Activated CD8-positive, alpha-beta memory T cell treated with anti-CD3 and anti-CD28 coated beads, Interleukin-2, amount 50 U/mL, for 4 hours (primary cell): ENCODE data around the gene SUSD3.

Source experiments
- DNase-seq: peaks from one replicate; pipeline ENCODE4 v3.0.0-alpha.2; 2020

SUSD3 gene

DNA sequence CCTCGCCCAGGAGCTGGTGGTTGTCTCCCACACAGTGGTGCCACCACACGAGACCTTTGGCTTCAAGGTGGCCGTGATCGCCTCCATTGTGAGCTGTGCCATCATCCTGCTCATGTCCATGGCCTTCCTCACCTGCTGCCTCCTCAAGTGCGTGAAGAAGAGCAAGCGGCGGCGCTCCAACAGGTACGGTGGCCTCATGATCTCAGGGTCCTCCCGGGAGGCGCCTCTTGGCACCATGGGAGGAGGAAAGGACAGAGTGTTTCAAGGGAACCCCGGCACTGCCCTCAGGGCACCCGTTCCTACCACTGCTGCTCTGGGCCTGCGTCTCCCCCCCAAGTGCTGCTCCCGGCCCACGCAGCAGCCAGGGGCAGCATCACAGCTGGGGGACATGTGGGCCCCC, 19.3 kb downstream of the SUSD3 start:
- DNase-seq, result no peak

DNA sequence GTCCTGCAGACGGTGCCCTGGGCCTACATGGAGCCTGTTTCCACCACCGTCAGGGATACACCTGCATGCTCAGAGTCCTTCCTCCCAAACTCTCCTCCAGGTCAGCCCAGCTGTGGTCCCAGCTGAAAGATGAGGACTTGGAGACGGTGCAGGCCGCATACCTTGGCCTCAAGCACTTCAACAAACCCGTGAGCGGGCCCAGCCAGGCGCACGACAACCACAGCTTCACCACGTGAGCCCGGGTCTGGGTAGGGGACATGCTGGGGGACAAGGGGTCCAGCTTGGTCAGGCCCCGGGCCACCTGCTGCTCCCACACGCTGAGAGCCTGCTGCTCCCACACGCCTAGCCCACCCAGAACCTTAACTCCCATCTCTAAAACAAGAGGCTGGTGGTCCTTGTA, 20.9 kb downstream of the SUSD3 start:
- no peak for DNase-seq

DNA sequence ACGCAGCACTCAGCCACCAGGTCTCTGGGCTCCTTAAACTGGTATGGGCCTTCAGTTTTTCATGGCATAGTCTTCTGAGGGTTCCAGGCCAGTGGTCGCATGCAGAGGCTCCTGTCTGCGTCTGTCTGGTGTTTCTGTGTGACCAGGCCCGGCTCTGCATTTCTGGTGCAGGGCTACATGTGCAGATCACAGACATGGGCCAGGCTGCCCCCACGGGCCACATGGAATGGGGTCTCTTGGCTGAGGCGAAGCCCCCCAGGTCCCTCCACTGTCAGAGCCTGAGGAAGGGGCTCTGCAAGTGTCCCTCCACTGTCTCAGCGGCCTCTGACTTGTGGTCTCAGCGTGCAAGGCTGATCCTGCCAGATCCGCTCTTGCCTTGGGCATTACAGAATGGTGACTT, 21.9 kb downstream of the SUSD3 start:
- no peak for DNase-seq

DNA sequence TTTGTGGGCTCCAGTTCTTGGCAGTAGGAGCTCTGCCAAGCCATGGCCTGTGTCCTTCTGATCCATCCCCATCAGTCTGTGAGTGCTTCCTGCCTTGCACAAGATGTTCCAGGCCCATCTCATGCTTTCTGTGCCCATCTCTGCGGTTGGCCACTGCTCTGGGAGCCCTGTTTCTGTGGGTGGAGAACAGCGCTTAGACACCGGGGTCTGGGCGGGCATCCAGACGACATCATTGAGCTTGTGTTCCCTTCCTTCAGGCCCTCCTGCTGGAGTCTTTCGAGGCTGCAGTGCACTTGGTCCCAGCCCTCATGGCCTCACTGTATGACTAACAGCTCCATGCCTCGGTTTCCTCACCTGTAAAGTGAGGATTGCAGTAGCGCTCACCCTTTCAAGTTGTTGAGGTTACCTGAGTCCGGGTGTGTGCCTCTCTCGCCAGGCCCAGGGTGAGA, 22.6 kb downstream of the SUSD3 start:
- no peak for DNase-seq

DNA sequence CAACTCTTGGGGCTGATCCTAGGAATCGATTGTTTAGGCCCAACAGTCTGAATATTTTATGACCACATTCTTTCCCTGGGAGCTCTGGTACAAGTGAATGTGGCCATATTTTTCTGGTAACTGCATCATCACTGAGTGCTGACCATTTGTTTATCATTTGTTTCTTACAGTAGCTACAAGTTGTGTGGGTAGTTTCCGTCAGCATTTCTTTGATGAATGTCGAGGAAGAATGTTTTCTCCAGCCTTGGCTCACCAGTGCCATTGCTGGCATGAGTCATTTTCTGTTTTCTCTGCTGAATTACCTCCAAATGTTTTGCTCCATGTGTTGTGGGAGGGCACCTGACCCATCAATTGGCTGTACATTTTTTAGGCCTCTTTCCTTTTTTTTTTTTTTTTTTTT, 23.4 kb downstream of the SUSD3 start:
- no peak for DNase-seq

DNA sequence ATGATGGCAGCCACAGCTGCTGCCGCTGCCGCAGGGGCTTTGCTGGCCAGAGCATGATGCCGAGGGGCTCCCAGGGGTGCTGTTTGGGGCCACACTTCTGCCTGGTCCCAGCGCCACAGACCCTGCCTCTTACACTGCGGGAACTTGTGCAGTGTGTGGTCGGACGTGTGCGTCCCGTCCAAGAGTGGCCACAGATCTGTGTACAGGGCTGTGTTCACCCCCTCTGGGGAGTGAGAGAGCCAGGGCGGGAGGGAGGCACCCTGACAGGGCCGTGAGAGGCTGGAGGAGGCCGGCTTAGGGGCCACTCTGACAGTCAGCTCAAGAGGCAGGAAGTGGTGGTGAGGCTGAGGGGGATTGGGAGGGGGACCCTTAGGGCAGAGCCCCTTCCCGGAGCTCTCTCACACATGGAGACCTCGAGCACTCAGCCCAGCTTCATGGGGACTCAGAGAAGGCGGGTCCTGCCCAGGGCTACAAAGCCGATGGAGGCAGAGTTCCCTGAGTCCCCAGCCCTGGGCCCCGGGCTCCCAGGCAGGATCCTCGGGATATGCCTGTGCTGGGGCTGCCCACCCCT, 24.4 kb downstream of the SUSD3 start:
- no peak for DNase-seq

DNA sequence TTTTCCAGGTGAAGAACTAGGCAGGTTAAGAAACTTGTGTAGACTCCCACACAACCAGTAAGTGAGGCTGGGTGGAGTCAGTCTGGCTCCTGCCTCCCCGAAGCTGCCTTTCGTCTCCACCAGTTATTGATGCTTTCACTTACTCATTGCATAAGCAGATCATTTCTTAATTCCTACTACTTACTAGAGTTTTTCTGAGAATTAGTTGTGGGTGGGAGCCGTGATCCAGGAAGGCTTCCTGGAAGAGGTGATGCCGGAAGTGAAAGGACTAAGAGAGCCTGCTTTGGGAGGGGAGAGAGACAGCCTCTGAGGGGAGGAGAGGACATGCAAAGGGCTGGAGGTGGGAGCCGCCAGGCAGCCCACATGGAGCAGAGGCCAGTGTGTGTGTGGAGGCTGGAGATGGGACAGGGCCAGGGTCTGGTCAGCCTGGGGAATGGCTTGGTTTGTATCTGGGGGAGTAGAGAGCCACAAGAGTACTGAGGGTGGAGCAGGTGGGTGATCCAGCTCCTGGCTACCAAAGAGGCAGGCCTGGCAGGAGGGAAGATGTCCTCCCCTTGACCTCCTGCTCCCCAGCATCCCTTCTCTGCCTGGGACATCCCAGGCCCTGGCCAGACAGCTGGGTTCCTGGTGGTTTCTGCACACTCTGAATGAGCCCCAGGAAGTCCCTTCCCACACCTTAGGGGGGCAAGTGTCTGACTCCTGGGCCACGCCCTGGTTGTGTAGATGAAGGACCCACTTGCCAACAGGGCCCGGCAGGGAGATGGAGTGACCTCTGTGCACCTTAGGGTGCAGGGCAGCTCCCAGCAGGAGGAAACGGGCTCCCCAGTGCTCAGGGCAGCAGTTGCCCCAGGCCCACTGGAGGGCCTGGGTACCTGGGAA, 25.3 kb downstream of the SUSD3 start:
- no peak for DNase-seq

DNA sequence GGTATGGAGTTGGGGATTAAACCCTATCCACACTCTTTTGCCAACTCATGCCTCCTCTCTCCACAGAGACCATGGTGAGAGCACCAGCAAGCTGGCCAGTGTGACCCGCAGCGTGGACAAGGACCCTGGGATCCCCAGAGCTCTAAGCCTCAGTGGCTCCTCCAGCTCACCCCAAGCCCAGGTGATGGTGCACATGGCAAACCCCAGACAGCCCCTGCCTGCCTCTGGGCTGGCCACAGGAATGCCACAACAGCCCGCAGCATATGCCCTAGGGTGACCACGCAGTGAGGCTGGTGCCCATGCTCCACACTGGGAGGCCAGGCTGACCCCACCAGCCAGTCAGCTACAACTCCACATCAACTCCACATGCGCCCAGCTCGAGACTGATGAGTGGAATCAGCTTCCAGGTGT, 26.0 kb downstream of the SUSD3 start:
- no peak for DNase-seq

DNA sequence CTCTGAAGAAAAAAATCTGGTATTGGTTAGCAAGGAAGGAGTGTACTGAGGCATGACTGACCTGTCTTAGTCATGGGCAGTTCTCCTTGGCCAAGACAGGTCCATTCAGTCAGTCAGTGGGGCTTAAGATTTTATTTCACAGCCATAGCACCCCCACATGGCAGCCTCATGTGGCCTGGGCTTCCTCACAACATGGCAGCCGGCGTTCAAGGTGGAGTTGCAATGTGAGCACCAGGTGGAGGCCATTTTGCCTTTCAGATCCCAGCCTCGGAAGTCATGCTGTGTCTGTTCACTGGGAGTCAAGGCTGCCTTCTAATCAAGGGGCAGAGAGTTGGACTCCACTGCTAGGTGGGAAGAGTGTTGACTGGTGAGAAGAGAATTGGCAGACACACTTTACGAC, 27.2 kb downstream of the SUSD3 start:
- DNase-seq, result no peak

DNA sequence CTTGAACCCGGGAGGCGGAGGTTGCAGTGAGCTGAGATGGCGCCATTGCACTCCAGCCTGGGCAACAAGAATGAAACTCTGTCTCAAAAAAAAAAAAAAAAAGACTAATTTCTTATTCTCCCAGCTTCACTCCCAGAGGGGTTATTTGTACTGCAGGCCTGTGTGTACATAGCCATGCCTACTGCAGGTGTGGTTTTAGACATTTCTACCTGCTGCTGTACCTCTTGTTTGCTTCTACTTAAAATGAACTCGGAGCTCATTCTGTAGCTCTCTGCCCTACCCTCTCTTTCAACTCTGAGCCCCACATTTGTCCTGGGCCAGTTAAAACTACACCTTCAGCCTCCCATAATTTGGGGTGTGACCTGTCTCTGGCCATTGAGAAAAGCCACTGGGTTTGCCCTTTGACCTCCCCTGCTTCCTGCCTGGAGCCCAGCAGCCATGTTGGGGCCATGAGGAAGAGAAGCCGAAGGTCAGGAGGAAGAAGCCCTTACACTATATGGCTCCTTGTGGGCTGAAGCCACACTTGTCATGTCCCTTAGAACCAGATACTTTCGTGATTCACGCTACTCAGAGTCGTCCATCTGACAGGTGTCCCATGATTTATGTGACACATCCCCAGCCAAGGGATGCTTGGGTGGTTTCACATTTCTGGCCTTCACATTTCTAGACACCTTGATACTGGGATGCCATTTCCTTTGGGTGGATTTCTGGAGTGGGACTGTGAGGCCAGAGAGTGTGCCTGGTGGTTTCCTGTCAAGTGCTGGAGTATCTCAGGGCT, 28.1 kb downstream of the SUSD3 start:
- no peak for DNase-seq

DNA sequence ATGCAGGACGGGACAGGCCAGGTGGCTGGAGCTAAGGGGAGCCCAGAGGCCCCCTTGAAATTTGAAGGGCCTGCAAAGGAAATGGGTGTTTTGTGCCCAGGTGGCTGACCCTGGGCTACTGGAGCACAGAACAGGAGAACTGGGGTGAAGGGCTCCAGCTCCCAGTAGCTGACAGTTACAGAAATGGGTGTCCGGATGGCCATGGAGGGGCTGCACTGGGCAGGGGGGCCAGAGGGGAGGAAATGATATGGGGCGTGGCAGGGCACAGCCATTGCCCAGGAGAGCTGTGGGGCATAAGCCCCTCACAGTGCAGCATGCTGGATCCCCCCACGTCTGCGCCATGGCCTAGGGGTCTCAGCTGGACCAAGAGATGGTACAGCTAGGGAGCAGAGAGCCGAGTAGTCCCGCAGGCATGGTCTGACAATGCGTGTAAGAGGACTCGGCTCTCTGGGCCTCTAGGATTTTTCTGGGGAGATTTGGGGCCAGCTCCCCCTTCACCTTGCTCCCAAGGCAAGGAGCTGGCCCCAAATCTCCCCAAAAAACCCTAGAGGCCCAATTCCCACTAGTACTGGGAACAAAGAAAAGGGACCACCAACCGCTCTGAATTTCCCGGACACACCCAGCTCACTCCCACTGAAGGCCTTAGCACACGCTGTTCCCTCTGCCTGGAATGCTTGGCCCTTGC, 29.6 kb downstream of the SUSD3 start:
- no peak for DNase-seq

DNA sequence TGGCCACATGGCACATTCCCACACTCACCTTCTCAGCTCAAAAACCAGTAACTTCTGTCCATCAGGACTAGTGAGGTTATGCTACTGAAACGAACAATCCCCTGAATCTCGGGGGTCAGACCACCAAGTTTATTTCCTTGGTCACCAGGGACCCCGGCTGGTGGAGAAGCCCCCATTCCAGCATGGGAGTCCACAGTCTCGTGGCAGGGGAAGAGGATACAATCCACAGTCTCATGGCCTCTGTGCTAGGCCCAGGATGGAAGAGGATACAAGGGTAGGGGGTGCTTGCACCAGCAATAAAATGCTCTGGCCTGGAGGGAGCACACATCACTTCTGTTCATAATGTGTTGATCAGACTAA, 30.1 kb downstream of the SUSD3 start:
- DNase-seq, result no peak

DNA sequence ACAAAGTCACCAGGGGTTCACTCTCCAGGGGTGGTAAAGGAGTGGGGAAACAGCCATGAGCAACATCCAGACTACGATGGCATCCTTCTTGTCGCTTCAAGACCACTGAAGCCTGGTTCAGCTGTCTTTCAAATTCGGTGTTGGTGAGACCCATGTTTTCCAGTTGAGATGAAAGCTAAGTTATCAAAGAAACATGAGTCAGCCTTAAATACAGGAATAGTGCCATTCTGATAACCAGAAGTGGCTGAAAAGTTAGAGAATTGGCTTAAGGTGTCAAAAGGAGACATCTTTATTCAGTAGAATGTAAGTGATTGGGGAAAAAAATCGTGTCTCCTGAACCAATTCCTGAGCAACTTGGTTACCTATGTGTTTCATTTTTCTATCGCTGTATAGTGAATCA, 30.5 kb downstream of the SUSD3 start:
- no peak for DNase-seq

DNA sequence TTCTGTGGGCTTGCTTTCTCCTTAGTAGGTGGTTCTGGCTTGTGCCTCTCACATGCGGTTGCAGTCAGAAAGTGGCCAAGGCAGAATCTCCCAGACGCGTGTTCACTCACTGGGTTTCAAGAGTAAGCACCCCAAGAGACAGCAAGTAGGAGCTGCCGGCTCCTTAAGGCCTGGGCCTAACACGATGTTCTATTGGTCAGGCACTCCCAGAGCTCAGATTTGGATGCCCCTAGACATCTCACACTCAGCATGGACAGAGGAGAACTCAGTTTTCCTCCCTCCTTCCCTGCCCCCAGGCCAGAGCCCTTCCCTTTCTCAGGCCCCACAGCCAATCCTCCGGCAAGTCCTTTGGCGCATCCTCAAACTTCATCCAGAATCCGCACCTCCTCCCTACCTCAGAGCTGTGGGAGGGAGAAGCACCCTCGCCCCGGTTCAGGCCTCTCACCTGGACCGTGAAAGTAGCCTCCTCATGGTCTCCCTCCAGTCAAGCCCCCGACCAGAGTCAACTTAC, 31.0 kb downstream of the SUSD3 start:
- DNase-seq, result no peak

DNA sequence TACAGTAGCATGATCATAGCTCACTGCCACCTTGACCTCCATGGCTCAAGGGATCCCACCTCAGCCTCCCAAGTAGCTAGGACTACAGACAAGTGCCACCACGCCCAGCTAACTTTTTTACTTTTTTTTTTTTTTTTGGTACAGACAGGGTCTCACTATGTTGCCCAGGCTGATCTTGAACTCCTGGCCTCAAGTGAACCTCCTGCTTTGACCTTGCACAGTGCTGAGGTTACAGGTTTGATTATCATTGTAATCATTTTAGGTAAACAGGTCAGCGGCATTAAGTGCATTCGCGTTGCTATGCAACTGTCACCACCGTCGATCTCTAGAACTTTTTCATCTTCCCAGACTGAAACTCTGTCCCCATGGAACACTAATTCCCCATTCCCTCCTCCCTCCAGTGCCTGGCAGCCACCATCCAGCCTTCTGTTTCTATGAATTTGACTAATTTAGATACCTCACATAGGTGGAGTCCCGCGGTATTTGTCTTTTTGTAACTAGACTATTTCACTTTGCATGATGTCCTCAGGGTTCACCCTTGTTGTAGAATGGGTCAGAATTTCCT, 31.7 kb downstream of the SUSD3 start:
- no peak for DNase-seq

DNA sequence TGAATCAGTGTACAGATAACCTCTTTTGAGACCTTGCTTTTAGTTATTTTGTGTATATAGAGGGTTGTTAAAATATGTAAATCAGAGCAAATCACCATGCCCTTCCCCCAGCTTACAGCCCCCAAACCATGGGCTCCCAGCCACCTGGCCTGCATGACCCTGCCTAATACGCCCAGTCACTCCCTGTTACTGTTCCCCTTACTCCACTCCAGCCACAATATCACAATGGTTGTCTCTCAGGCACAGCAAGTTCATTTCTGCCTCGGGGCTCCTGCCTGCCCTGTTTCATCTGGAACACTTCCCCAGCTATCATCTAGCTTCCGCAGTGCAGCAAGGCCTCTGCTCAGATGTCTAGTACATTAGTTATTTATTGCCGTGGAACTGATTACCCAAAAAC, 32.6 kb downstream of the SUSD3 start:
- DNase-seq, result no peak

DNA sequence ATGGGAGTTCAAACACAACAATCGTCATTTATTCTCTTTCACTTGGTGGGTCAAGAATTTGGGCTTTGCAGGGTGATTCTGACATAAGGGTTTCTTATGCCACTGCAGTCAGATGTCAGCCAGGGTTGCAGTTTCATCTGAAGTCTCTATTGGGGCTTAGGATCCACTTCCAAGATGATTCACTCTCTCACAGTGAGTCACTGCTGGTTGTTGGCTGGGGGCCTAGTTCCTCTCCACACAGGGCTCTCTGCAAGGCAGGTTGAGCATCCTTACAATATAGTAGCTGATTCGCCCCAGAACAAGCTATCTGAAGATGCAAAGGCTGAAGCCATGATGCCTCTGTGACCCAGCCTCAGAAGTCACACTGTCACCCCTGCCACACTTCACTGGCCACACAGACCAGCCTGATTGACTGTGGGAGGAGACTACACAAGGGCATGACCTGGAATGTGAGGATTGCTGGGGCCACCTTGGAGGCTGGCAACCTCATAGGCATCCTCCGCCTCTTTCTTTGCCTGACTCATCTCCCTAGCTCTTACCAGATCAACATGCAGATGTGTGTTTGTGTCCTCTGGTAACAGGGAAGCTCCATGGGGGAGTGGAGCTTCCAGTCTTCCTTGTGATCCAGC, 33.1 kb downstream of the SUSD3 start:
- peak; percentile 48 for DNase-seq

DNA sequence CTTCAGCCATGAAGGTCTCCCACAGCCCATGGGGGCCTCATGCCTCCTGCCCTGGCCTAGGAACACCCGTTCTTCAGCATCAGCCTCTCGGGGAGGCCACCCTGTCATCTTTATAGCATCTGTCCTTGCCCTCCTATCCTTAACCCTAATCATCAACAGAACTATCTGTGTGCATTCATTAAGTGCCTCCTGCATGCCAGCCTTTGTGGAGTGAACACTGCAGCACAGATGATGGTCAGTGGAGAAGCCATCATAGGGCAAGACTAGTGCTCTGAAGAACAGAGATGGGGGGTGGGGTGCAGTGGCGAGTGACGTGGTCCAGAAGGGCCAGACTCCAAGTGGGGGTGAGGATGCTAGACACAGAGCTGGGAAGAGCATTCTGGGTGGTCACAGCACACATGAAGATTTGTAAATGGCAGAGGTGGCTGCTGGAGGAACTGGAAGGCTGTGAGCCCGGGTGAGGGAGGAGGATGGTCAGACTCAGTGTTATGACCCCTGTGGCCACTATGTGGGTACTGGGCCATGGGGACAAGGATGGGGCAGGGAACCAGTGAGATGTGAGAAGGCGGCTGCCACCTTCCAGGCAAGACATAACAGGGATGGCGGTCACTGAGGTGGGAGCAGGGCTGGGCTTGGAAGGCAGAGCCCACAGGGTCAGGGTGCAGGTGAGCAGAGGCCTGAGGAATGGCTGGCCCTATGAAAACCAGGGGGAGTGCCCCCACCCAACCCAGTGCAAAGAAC, 33.9 kb downstream of the SUSD3 start:
- DNase-seq, result no peak

DNA sequence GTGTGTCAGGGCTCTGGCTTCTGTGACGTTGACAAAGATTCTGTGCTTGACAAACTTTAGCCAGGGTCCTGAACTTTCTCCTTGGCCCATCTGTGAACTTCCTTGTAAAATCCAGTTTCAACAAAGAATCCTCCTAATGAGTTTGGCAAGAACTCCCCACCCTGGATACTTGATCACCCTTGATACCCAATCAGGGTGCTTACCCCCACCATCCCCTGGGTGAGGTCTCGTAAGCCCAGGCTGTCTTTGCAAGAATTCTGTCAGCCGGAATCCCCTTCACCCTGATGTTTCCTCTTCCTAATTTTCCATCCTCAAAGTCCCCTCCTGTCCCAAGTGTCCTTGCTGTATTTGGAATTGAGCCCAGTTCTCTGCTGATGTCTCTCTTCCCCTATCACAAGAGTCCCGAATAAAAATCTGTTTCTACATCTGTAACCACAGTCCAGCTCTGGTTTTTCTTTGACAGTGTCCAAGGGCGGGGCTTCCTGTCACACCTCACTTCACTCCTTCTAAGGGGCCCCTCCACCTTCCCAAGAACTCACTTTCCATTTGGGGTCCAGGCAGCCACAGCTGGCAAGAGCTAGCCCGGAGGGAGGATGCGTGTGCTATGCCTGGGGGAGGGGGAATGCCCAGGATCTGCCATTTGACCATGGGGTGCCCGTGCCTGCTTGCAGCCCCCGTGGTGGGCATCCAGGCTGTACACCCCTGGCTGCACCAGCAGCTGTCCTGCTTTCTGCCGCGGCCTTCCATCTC, 34.8 kb downstream of the SUSD3 start:
- peak; percentile 12 for DNase-seq

DNA sequence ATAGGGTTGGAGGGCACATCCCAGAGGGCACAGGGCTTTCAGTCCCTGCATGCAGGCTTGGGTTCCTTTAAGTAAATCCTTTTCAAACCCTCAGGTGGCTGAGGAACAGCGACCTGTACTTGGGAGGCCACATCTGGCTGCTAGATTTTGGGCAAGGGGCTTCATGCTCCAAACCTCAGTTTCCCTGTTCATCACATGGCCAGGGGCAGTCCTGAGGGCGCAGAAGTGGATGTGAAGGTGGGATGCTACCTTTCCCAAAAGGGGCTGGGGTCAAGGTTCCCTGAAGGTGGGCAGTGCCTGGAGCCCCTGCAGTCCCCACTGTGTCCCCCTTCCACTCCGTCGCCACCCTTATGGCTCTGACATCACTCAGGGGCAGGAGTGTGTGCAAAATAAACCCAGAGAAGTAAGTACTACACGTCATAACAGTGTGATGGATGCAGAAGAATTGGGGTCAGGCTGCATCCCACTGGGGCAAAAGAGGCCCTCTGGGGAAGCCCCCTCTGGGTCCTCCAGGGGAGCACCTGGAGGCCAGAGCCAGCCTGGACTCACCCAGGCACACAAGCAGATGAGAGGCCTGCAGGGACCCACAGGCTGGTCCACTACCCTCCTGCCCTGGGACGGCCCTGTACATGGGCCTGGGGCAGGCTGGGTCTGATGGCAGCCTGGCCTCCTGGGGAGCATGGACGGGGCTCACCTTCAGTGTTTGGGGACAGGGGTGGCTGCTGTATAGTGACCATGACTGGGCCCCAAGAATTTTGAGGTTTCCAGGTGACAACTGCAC, 35.6 kb downstream of the SUSD3 start:
- DNase-seq, result peak; percentile 15
